ENCODE measurements around the gene C9orf50. TPM values are rescaled to one million over a fixed set of nuclear protein-coding genes. Genes with fewer than 3 reads are reported as not detected.

The C9orf50 gene
- polyA plus RNA-seq, 1 donor from 2014 or later = not detected

DNA sequence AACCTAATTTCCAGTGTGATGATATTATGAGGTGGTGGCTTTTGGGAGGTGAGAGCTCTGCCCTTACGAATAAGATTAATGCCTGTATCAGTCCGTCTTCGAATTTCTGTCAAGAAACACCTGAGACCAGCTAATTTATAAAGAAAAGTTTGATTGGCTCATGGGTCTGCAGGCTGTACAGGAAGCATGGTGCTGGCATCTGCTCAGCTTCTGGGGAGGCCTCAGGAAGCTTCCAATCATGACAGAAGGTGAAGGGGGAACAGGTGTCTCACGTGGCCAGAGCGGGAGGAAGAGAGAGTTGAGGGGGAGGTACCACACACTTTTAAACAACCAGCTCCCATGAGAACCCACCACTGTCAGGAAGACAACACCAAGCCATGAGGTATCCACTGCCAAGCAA lies 46.9 kb downstream of the C9orf50 start:
- H3K4me3 ChIP-seq (ENCODE audit: low read length) = no peak overlapping the region
- no peak for TF ChIP-seq RAD21 (conservative IDR thresholded peaks at IDR 0.05)
- H3K79me2 ChIP-seq (replicated peaks; ENCODE audit: insufficient read depth, low read length) = no peaks in the 10 kb centered on the region
- H3K4me2 ChIP-seq (ENCODE audit: low read length) = no peak overlapping the region
- H3F3A ChIP-seq (ENCODE audit: insufficient read depth, low read length, poor library complexity, severe bottlenecking) = no peaks in the 10 kb centered on the region
- no peaks in the 10 kb centered on the region for H3K9me2 ChIP-seq (ENCODE audit: insufficient read depth, low read length)
- no peaks in the 10 kb centered on the region for H4K20me1 ChIP-seq (ENCODE audit: insufficient read depth)
- no peak overlapping the region for H2AFZ ChIP-seq (ENCODE audit: low read depth, low read length)
- no peak overlapping the region for H3K9ac ChIP-seq (ENCODE audit: low read length)
- no peak overlapping the region for H3K27ac ChIP-seq (ENCODE audit: low read length)
- H3K27me3 ChIP-seq (ENCODE audit: insufficient read depth, low read depth, low read length) = no peaks in the 10 kb centered on the region
- H3K9me3 ChIP-seq (ENCODE audit: low read length) = no peaks in the 10 kb centered on the region
- H3K36me3 ChIP-seq (ENCODE audit: insufficient read depth, low read length) = no peaks in the 10 kb centered on the region

GRCh38 chr9:129572517-129572916 lies 48.4 kb downstream of the C9orf50 start:
- Histone ChIP-seq H3K27ac (ENCODE audit: low read length) (no peak overlapping the region), H2AFZ (ENCODE audit: low read depth, low read length) (no peak overlapping the region), H3K79me2 (replicated peaks; ENCODE audit: insufficient read depth, low read length) (no peaks in the 10 kb centered on the region), H3K9me2 (ENCODE audit: insufficient read depth, low read length) (no peaks in the 10 kb centered on the region), H4K20me1 (ENCODE audit: insufficient read depth) (no peaks in the 10 kb centered on the region), H3F3A (ENCODE audit: insufficient read depth, low read length, poor library complexity, severe bottlenecking) (no peaks in the 10 kb centered on the region), H3K4me2 (ENCODE audit: low read length) (no peak overlapping the region), H3K9ac (ENCODE audit: low read length) (no peak overlapping the region), H3K36me3 (ENCODE audit: insufficient read depth, low read length) (no peaks in the 10 kb centered on the region), H3K27me3 (ENCODE audit: insufficient read depth, low read depth, low read length) (no peaks in the 10 kb centered on the region), H3K4me3 (ENCODE audit: low read length) (no peak overlapping the region), H3K9me3 (ENCODE audit: low read length) (no peaks in the 10 kb centered on the region)
- no peak for TF ChIP-seq SMC3 (conservative IDR thresholded peaks at IDR 0.05; ENCODE audit: poor library complexity)
- TF ChIP-seq RAD21 (conservative IDR thresholded peaks at IDR 0.05) = no peak
- TF ChIP-seq TAF1 (IDR thresholded peaks at IDR 0.05; ENCODE audit: low read depth) = no peak
- TF ChIP-seq, protein P1, sequence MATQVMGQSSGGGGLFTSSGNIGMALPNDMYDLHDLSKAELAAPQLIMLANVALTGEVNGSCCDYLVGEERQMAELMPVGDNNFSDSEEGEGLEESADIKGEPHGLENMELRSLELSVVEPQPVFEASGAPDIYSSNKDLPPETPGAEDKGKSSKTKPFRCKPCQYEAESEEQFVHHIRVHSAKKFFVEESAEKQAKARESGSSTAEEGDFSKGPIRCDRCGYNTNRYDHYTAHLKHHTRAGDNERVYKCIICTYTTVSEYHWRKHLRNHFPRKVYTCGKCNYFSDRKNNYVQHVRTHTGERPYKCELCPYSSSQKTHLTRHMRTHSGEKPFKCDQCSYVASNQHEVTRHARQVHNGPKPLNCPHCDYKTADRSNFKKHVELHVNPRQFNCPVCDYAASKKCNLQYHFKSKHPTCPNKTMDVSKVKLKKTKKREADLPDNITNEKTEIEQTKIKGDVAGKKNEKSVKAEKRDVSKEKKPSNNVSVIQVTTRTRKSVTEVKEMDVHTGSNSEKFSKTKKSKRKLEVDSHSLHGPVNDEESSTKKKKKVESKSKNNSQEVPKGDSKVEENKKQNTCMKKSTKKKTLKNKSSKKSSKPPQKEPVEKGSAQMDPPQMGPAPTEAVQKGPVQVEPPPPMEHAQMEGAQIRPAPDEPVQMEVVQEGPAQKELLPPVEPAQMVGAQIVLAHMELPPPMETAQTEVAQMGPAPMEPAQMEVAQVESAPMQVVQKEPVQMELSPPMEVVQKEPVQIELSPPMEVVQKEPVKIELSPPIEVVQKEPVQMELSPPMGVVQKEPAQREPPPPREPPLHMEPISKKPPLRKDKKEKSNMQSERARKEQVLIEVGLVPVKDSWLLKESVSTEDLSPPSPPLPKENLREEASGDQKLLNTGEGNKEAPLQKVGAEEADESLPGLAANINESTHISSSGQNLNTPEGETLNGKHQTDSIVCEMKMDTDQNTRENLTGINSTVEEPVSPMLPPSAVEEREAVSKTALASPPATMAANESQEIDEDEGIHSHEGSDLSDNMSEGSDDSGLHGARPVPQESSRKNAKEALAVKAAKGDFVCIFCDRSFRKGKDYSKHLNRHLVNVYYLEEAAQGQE (IDR thresholded peaks at IDR 0.05; ENCODE audit: borderline replicate concordance) = no peak
- TF ChIP-seq POLR2AphosphoS5 (IDR thresholded peaks at IDR 0.05) = no peak
- no peak for TF ChIP-seq EP300 (conservative IDR thresholded peaks at IDR 0.05; ENCODE audit: poor library complexity, severe bottlenecking)
- no peak for TF ChIP-seq MXI1 (conservative IDR thresholded peaks at IDR 0.05; ENCODE audit: poor library complexity, severe bottlenecking)
- TF ChIP-seq, protein P2, sequence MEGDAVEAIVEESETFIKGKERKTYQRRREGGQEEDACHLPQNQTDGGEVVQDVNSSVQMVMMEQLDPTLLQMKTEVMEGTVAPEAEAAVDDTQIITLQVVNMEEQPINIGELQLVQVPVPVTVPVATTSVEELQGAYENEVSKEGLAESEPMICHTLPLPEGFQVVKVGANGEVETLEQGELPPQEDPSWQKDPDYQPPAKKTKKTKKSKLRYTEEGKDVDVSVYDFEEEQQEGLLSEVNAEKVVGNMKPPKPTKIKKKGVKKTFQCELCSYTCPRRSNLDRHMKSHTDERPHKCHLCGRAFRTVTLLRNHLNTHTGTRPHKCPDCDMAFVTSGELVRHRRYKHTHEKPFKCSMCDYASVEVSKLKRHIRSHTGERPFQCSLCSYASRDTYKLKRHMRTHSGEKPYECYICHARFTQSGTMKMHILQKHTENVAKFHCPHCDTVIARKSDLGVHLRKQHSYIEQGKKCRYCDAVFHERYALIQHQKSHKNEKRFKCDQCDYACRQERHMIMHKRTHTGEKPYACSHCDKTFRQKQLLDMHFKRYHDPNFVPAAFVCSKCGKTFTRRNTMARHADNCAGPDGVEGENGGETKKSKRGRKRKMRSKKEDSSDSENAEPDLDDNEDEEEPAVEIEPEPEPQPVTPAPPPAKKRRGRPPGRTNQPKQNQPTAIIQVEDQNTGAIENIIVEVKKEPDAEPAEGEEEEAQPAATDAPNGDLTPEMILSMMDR (IDR thresholded peaks at IDR 0.05; ENCODE audit: poor library complexity, severe bottlenecking) = no peak
- no peak for TF ChIP-seq EZH2 (IDR thresholded peaks at IDR 0.05; ENCODE audit: borderline replicate concordance, insufficient read depth, low read length, poor library complexity, severe bottlenecking)

GRCh38 chr9:129572052-129572425 lies 48.9 kb downstream of the C9orf50 start:
- H3K4me2 ChIP-seq (ENCODE audit: low read length) = no peak overlapping the region
- no peaks in the 10 kb centered on the region for H3K9me2 ChIP-seq (ENCODE audit: insufficient read depth, low read length)
- no peaks in the 10 kb centered on the region for H3K79me2 ChIP-seq (replicated peaks; ENCODE audit: insufficient read depth, low read length)
- H2AFZ ChIP-seq (ENCODE audit: low read depth, low read length) = no peak overlapping the region
- H3F3A ChIP-seq (ENCODE audit: insufficient read depth, low read length, poor library complexity, severe bottlenecking) = no peaks in the 10 kb centered on the region
- H3K27ac ChIP-seq (ENCODE audit: low read length) = no peak overlapping the region
- no peak overlapping the region for H3K9ac ChIP-seq (ENCODE audit: low read length)
- no peak overlapping the region for H3K4me3 ChIP-seq (ENCODE audit: low read length)
- no peaks in the 10 kb centered on the region for H3K9me3 ChIP-seq (ENCODE audit: low read length)
- H3K36me3 ChIP-seq (ENCODE audit: insufficient read depth, low read length) = no peaks in the 10 kb centered on the region
- TF ChIP-seq SMC3 (conservative IDR thresholded peaks at IDR 0.05; ENCODE audit: poor library complexity) = no peak
- TF ChIP-seq, protein P2 (IDR thresholded peaks at IDR 0.05; ENCODE audit: poor library complexity, severe bottlenecking) = no peak
- TF ChIP-seq, protein P1 (IDR thresholded peaks at IDR 0.05; ENCODE audit: borderline replicate concordance) = no peak
- TF ChIP-seq EZH2 (IDR thresholded peaks at IDR 0.05; ENCODE audit: borderline replicate concordance, insufficient read depth, low read length, poor library complexity, severe bottlenecking) = no peak
- TF ChIP-seq TAF1 (IDR thresholded peaks at IDR 0.05; ENCODE audit: low read depth) = no peak
- no peak for TF ChIP-seq EP300 (conservative IDR thresholded peaks at IDR 0.05; ENCODE audit: poor library complexity, severe bottlenecking)
- TF ChIP-seq RAD21 (conservative IDR thresholded peaks at IDR 0.05) = no peak
- TF ChIP-seq POLR2AphosphoS5 (IDR thresholded peaks at IDR 0.05) = no peak
- no peak for TF ChIP-seq MXI1 (conservative IDR thresholded peaks at IDR 0.05; ENCODE audit: poor library complexity, severe bottlenecking)
- no peaks in the 10 kb centered on the region for H3K27me3 ChIP-seq (ENCODE audit: insufficient read depth, low read depth, low read length)
- no peaks in the 10 kb centered on the region for H4K20me1 ChIP-seq (ENCODE audit: insufficient read depth)

Data from neural cell (in vitro differentiated cells).